Adipocyte (in vitro differentiated cells): ENCODE results near the gene SQOR.

Source experiments
- DNase-seq: peaks from one replicate; pipeline ENCODE4 v3.0.0-alpha.2; 2015; ENCODE audit warnings: low read depth
- H3K27me3 ChIP-seq: replicated peaks from 2 replicates; pipeline ENCODE4 v1.7.0; 2013; ENCODE audit warnings: mild to moderate bottlenecking, low read length, moderate library complexity; ENCODE audit not compliant: control insufficient read depth, insufficient read depth
- H3K36me3 ChIP-seq: 2 replicates; pipeline ENCODE4 v1.7.0; 2013; ENCODE audit warnings: low read length, mild to moderate bottlenecking, moderate library complexity; ENCODE audit not compliant: control insufficient read depth, insufficient read depth, severe bottlenecking
- H3K4me1 ChIP-seq: 2 replicates; pipeline ENCODE4 v1.7.0; 2013; ENCODE audit warnings: mild to moderate bottlenecking, low read length, moderate library complexity; ENCODE audit not compliant: control insufficient read depth, insufficient read depth
- H3K4me3 ChIP-seq: 2 replicates; pipeline ENCODE4 v1.7.0; 2013; ENCODE audit warnings: mild to moderate bottlenecking, low read length, moderate library complexity
- H3K9ac ChIP-seq: 2 replicates; pipeline ENCODE4 v1.7.0; 2013; ENCODE audit warnings: mild to moderate bottlenecking, low read length, moderate library complexity
- H3K9me3 ChIP-seq: 2 replicates; pipeline ENCODE4 v1.7.0; 2013; ENCODE audit warnings: mild to moderate bottlenecking, low read length, moderate library complexity; ENCODE audit not compliant: control insufficient read depth

SQOR gene

DNA sequence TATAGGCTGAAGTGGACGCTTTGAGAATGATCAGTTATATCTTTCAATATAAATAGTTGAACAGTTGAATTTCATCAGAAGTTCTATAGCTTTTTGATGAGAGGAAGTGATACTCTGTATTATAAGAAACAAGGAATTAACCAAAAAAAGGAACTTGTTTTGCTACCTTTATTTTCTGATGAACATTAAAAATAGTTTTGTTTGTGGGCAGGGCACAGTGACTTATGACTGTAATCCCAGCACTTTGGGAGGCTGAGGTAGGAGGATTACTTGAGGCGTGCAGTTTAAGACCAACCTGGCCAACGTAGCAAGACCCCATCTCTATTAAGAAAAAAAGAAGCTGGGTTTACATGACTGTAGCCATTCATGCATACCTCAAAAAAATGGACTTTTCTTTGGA lies 30.9 kb upstream of the SQOR start:
- no peak for DNase-seq
- Histone ChIP-seq H3K4me3 (no peak overlapping the region), H3K9me3 (no peaks in the 10 kb centered on the region), H3K9ac (no peak overlapping the region), H3K4me1 (peaks cover 7% of the 10 kb centered on the region), H3K27me3 (no peaks in the 10 kb centered on the region), H3K36me3 (peaks cover 34% of the 10 kb centered on the region)

GRCh38 chr15:45604326-45604725 lies 30.5 kb upstream of the SQOR start:
- H3K4me3 ChIP-seq = no peak overlapping the region
- no peaks in the 10 kb centered on the region for H3K27me3 ChIP-seq
- peaks cover 7% of the 10 kb centered on the region for H3K4me1 ChIP-seq
- peaks cover 37% of the 10 kb centered on the region for H3K36me3 ChIP-seq
- H3K9me3 ChIP-seq = no peaks in the 10 kb centered on the region
- H3K9ac ChIP-seq = peak overlapping the region; percentile 1
- no peak for DNase-seq

DNA sequence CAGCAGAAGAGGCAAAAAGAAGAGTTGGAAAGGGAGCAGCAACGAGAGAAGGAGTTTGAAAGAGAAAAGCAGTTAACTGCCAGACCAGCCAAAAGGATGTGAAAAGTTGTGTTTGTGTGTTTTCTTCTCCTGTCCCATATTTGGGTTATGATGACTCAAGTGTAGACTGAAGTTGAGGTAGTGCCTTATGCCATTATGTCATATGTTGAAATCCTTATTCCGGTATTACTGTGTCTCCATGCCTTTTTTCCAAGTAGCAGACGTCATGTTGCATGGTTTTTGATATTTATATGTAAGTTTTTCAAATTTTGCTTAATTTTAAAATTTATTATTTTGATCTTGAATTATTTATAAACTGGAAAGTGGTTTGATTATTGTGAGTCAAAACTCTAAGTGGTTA lies 28.4 kb upstream of the SQOR start:
- Histone ChIP-seq H3K9ac (no peak overlapping the region), H3K27me3 (no peaks in the 10 kb centered on the region), H3K36me3 (peaks cover 40% of the 10 kb centered on the region), H3K4me3 (no peak overlapping the region), H3K9me3 (no peaks in the 10 kb centered on the region), H3K4me1 (peaks cover 7% of the 10 kb centered on the region)
- no peak for DNase-seq

DNA sequence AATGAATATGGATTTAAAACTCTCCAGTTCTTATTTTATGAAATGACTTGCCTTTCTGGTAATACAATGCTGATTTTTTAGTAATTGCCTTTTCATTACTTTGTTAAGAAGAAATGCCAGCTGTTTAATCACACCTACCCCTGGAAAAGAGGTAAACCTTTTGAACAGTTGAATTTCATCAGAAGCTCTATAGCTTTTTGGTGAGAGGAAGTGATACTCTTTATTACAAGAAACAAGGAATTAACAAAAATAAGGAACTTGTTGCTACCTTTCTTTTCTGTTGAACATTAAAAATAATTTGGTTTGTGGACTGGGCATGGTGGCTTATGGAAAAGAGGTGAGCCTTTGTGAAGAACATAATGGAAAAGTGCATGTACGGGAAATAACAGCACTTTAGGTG lies 28.0 kb upstream of the SQOR start:
- peaks cover 7% of the 10 kb centered on the region for H3K4me1 ChIP-seq
- no peaks in the 10 kb centered on the region for H3K9me3 ChIP-seq
- no peak overlapping the region for H3K4me3 ChIP-seq
- H3K36me3 ChIP-seq = peaks cover 40% of the 10 kb centered on the region
- no peak overlapping the region for H3K9ac ChIP-seq
- H3K27me3 ChIP-seq = no peaks in the 10 kb centered on the region
- DNase-seq = no peak

DNA sequence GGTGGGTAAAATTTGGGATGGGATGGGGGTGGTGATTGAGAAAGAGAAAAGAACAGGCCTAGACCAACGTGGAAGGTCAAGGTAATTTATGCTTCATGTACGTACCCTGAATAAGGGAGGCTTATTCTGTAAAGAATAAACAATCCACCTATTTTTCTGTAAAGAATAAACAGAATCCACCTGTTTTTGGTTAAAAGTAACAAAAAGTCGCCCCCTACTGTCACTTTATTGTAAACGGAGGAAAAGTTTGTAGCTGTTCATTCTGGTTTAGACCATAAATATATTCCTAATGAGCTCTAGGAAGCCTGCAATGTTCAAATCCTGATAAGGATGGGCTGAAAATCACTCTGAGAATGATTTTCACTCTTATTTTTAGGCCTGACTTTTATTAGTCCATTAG lies 23.5 kb upstream of the SQOR start:
- peak; percentile 64 for DNase-seq
- Histone ChIP-seq H3K4me1 (peaks cover 3% of the 10 kb centered on the region), H3K4me3 (no peak overlapping the region)

DNA sequence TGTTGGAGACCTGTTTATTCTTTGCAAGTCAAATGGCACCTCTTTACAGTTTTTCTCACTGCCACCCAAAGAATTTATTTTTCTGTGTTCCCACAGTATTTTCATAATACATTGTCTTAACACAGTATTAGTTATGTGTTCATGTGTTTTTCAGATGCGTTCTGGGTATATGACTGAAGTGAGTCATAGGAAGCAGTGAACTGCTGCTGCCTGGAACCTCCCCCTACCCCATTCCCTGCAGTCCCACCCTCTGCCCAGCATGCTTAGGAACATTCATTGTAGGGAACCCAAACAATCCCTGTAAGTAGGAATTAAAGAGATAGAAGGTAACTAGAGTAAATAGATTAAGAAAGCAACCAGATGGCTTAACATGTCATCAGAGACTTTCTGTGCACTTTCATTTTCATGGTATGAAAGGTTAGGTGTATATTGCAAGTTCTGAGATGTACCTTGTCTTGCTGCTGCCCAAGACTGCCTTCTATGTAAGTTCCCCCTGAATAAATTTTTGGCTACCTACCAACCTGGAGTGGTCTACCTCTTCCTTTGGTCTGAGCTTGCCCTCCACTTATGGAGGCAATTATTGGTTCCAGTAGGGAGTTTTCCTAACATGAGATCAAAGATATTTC lies 21.9 kb upstream of the SQOR start:
- H3K36me3 ChIP-seq = peaks cover 16% of the 10 kb centered on the region
- H3K4me3 ChIP-seq = no peak overlapping the region
- peaks cover 3% of the 10 kb centered on the region for H3K4me1 ChIP-seq
- peak; percentile 23 for DNase-seq
- no peak overlapping the region for H3K9ac ChIP-seq
- no peaks in the 10 kb centered on the region for H3K9me3 ChIP-seq
- no peaks in the 10 kb centered on the region for H3K27me3 ChIP-seq

More for the DNA sequence above, 23.5 kb upstream of the SQOR start:
- H3K9me3 ChIP-seq = no peaks in the 10 kb centered on the region
- H3K9ac ChIP-seq = no peak overlapping the region
- H3K27me3 ChIP-seq = no peaks in the 10 kb centered on the region
- peaks cover 29% of the 10 kb centered on the region for H3K36me3 ChIP-seq

DNA sequence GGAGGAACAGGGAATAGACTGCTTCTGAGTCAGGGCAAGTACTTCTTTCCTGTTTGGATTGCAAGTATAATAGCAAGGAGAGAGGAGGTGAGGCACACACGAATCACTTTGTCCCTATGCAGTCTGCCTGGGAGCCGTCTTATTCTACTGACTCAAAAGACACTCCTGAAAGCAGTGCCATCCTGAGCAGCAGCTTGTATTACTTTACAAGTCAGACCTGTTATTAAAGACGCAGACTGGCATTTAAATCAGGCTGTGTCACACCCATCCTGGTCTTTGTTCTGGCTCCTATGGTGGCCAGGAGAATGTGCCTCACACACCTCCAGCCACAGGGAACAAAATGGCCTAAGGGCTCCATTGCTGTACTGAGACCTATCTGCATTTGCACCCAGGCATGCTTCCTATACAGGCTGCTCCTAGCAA lies 17.9 kb upstream of the SQOR start:
- no peak overlapping the region for H3K9ac ChIP-seq
- no peaks in the 10 kb centered on the region for H3K9me3 ChIP-seq
- no peaks in the 10 kb centered on the region for H3K27me3 ChIP-seq
- no peaks in the 10 kb centered on the region for H3K36me3 ChIP-seq
- DNase-seq = no peak
- no peak overlapping the region for H3K4me3 ChIP-seq
- peaks cover 3% of the 10 kb centered on the region for H3K4me1 ChIP-seq

- Histone ChIP-seq H3K4me3 (no peak overlapping the region), H3K27me3 (no peaks in the 10 kb centered on the region), H3K36me3 (no peaks in the 10 kb centered on the region), H3K4me1 (peaks cover 3% of the 10 kb centered on the region), H3K9ac (no peak overlapping the region), H3K9me3 (no peaks in the 10 kb centered on the region)
- no peak for DNase-seq
Observed at GRCh38 chr15:45618813-45619212, 16.0 kb upstream of the SQOR start.

DNA sequence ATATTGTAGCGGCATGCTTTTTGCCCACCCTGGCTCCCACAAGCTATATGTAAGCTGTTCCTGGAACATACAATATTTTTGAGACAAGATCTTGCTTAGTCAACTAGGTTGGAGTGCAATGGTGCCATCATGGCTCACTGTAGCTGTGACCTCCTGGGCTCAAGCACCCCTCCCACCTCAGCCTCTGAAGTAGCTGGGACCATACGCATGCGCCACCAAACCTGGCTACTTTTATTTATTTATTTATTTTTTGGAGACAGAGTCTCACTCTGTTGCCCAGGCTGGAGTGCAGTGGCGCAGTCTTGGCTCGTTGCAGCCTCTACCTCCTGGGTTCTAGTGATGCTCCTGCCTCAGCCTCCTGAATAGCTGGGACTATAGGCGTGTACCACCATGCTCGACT lies 6.7 kb upstream of the SQOR start:
- no peak overlapping the region for H3K4me3 ChIP-seq
- no peak overlapping the region for H3K9ac ChIP-seq
- DNase-seq = no peak
- no peaks in the 10 kb centered on the region for H3K36me3 ChIP-seq
- H3K27me3 ChIP-seq = no peaks in the 10 kb centered on the region
- H3K9me3 ChIP-seq = peaks cover 27% of the 10 kb centered on the region
- H3K4me1 ChIP-seq = peaks cover 5% of the 10 kb centered on the region

DNA sequence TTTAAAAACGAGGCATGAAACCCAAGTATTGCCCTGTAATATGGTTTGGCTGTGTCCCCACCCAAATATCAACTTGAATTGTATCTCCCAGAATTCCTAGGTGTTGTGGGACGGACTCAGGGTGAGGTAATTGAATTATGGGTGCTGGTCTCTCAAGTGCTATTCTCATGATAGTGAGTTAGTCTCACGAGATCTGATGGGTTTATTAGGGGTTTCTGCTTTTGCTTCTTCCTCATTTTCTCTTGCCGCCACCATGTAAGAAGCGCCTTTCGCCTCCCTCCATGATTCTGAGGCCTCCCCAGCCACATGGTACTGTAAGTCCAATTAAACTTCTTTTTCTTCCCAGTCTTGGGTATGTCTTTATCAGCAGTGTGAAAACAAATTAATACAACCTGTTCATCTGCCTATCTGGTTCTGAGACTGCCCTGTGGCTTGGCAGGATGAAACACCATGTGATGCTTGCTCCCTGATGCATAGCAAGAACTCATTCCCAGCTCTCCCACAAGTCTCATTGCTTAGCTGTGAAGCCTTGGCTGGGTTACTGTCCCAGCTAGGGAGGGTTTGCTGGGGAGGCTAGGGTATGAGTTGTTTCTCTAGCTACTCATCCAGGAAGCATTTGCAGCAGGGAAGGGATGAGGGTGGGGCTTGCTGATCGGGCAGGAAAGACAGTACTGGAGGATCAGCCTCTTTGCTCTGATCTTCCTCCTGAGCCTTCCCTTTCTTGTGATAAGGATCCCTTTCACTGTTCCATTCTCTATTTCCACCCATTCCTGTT lies 3.7 kb upstream of the SQOR start:
- DNase-seq = peak; percentile 70
- Histone ChIP-seq H3K4me3 (peak overlapping the region; percentile 77), H3K9me3 (peaks cover 20% of the 10 kb centered on the region), H3K4me1 (peaks cover 15% of the 10 kb centered on the region), H3K9ac (peak overlapping the region; percentile 77), H3K36me3 (no peaks in the 10 kb centered on the region), H3K27me3 (no peaks in the 10 kb centered on the region)

GRCh38 chr15:45631776-45632175 lies 3.1 kb upstream of the SQOR start:
- peaks cover 13% of the 10 kb centered on the region for H3K9me3 ChIP-seq
- H3K36me3 ChIP-seq = no peaks in the 10 kb centered on the region
- H3K9ac ChIP-seq = peak overlapping the region; percentile 77
- peaks cover 21% of the 10 kb centered on the region for H3K4me1 ChIP-seq
- H3K27me3 ChIP-seq = no peaks in the 10 kb centered on the region
- H3K4me3 ChIP-seq = peak overlapping the region; percentile 77
- peak; percentile 36 for DNase-seq
